ENCODE measurements around the gene CA10.

GRCh38 chr17:51687887-51688286, 470.6 kb downstream of the CA10 start:
- TF ChIP-seq, protein P1, sequence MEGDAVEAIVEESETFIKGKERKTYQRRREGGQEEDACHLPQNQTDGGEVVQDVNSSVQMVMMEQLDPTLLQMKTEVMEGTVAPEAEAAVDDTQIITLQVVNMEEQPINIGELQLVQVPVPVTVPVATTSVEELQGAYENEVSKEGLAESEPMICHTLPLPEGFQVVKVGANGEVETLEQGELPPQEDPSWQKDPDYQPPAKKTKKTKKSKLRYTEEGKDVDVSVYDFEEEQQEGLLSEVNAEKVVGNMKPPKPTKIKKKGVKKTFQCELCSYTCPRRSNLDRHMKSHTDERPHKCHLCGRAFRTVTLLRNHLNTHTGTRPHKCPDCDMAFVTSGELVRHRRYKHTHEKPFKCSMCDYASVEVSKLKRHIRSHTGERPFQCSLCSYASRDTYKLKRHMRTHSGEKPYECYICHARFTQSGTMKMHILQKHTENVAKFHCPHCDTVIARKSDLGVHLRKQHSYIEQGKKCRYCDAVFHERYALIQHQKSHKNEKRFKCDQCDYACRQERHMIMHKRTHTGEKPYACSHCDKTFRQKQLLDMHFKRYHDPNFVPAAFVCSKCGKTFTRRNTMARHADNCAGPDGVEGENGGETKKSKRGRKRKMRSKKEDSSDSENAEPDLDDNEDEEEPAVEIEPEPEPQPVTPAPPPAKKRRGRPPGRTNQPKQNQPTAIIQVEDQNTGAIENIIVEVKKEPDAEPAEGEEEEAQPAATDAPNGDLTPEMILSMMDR (optimal IDR thresholded peaks at IDR 0.05 in 1 of 3, IDR thresholded peaks at IDR 0.05 in 1 of 3, conservative IDR thresholded peaks at IDR 0.05 in 1 of 3; ENCODE audit: extremely low read depth in 1 of 3, insufficient read depth in 2 of 3, low read length in 3 of 3): no peak
- no peak for TF ChIP-seq EZH2 (IDR thresholded peaks at IDR 0.05; ENCODE audit: low read length)

Measured in keratinocyte (primary cell).